Central memory CD8-positive, alpha-beta T cell (primary cell): ENCODE data around the gene FBXO21.

Experiments used
- ATAC-seq: fragments of 150-1000 bp; cut with Tn5 transposase; replicated peaks from 2 replicates; pipeline ENCODE4 v1.10.0; 2022; ENCODE audit warnings: mild to moderate bottlenecking, moderate FRiP score, moderate number of reproducible peaks; ENCODE audit not compliant: poor library complexity, severe bottlenecking; ENCODE audit errors: extremely low read depth
- DNase-seq, 2 donors: peaks; one replicate each; pipeline ENCODE4 v3.0.0; 2021; ENCODE audit warnings: low spot score in 2 of 2
- H3K27ac Mint-ChIP-seq: one replicate; pipeline ENCODE4 v1.8.0; 2022; ENCODE audit warnings: low read depth, mild to moderate bottlenecking, moderate library complexity, mixed read lengths
- H3K27me3 Mint-ChIP-seq: one replicate; pipeline ENCODE4 v1.8.0; 2022; ENCODE audit warnings: mixed read lengths
- H3K36me3 Mint-ChIP-seq: one replicate; pipeline ENCODE4 v1.8.0; 2022; ENCODE audit warnings: mild to moderate bottlenecking, moderate library complexity, mixed read lengths; ENCODE audit not compliant: insufficient read depth
- H3K4me1 Mint-ChIP-seq: one replicate; pipeline ENCODE4 v1.8.0; 2022; ENCODE audit warnings: mixed read lengths
- H3K4me3 Mint-ChIP-seq: one replicate; pipeline ENCODE4 v1.8.0; 2022; ENCODE audit warnings: mild to moderate bottlenecking, moderate library complexity, mixed read lengths
- H3K9me3 Mint-ChIP-seq: one replicate; pipeline ENCODE4 v1.8.0; 2022; ENCODE audit warnings: mixed read lengths

The FBXO21 gene

DNA sequence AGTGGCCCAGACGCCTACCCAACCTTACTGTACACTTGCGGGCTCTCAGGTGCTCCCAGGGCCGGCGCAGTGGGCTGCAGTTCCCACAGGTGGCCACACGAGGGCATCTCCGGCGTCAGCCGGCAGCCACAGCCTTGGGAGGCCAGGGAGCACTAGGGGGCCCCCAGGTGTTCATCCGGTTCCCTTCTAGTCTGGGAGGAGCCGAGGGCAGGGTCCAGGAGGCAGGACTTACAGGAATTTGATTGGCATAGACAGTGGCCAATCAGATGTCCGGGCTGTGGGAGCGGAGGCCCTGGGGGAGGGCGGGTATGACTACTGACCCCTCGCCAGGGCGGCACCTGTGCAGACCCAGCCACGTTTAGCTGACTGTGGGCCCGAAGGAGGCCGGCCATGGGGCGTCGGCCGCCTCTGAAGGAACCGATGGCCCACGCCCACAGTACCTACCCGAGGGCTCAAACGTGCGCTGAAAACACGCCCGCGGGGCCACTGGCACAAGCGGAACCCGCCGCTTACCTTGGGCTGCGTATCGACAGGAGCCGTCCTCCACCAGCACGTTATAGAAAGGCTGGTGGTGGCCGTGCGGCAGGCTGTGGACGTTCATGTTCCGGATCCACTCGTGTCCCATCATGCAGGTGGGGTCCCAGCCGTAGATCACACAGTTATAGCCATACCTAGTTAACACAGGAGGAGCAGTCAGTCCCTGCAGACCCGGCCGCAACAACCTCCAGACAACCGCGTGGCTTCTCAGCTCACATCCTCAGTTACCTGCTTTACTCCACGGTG, 34.8 kb downstream of the FBXO21 start:
- Mint-ChIP-seq H3K36me3 (peaks cover 64% of the 10 kb centered on the region), H3K4me1 (peaks cover 24% of the 10 kb centered on the region), H3K27ac (no peak overlapping the region), H3K4me3 (no peak overlapping the region), H3K9me3 (no peaks in the 10 kb centered on the region), H3K27me3 (no peaks in the 10 kb centered on the region)
- ATAC-seq (peak; percentile 82), DNase-seq (peak; percentile 60 to 73)

DNA sequence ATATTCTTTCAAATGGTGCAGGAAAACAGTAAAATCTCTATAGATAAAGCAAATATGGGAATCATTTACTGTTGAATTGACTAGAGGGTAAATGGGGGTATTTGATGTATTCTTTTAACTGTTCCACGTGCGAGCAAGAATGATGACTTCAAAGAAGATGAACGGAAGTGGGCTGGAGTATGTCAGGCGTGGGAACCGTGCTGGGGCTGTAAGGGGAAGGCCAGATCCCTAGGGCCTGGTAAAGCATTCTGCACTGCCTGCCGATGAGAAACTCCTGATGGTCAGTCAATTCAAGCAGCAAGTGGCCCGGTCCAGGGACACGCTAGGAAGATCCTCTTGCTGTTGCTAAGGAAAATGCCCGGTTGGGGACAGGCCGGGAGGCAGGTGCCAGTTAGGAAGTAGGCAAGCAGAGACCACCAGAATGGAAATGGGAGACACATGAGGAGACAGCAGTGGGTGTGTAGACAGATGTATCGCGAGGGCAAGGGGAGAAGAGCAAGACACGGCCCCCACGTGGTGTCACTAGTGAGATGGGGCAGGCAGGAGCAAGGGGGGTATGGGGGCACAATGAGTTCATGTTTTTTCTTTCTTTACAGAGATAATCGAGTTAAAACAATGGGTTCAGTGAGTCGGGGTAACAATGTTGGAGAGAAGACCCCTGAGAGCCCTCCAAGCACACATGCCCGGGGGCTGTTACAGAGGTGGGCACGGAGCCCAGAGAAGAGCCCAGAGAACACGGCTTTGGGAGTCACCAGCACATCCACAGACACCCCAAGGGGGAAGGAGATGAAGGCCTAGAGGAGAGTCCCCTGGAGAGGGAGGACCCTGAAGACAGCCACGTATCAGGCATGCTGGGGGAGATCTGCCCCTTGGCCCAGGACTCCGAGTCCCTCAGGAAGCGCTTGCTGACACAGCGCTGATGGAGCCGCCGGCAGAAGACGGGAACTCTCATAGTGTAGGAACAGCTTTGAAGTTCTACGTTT, 37.2 kb downstream of the FBXO21 start:
- Mint-ChIP-seq H3K4me3 (no peak overlapping the region), H3K27ac (no peak overlapping the region), H3K9me3 (no peaks in the 10 kb centered on the region), H3K4me1 (peaks cover 27% of the 10 kb centered on the region), H3K36me3 (peaks cover 54% of the 10 kb centered on the region), H3K27me3 (no peaks in the 10 kb centered on the region)
- DNase-seq: no peak
- no peak for ATAC-seq

DNA sequence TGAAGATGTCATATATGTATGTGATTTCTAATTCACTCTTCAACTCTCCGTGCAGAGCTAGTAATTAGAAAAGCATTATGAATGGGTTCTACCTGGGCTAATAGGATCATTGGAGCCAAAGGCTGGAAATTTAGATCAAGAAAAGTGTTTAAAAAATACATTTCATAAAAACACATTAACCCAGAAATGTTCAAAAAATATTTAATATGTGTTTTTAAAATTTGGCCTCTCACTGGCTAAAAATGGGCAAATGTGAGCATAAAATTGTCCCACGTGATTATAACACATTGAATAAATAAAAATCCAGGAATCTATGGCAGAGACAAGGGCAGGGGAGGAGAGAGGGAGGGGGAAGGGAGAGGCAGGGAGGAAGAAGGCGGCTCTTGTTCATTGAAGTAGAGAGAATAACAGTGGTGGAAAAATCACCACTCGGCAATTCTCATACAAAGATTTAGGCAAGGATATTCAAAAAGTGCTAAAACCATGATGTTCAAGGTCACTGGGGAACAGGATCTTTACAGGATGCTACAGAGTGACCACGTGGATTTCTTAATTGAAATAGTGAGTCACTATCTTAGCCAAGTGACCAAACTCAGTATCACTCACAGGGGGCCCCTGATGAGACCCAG, 38.8 kb downstream of the FBXO21 start:
- ATAC-seq (no peak), DNase-seq (no peak)
- Mint-ChIP-seq H3K27me3 (no peaks in the 10 kb centered on the region), H3K9me3 (no peaks in the 10 kb centered on the region), H3K4me1 (peaks cover 30% of the 10 kb centered on the region), H3K4me3 (no peak overlapping the region), H3K36me3 (peaks cover 47% of the 10 kb centered on the region), H3K27ac (no peak overlapping the region)

DNA sequence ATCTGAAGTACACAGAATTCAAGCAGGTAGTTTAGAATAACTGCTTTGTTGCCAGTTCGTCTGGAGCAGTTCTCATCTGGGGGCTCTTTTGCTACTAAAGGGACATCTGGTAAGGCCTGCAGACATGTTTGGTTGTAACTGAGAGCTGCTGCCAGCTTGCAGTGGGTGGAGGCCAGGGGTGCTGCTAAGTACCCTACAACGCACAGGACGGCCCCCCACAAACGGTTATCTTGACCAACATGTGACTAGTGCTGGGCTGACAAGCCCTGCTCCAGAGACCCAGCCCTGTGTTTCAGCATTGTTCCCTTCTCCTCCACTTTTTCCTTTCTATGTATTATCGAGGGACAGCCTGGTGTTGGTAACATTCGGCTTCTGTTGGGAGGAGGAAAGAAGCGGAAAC, 40.8 kb downstream of the FBXO21 start:
- DNase-seq: no peak
- no peak for ATAC-seq
- Mint-ChIP-seq H3K27me3 (no peaks in the 10 kb centered on the region), H3K36me3 (peaks cover 42% of the 10 kb centered on the region), H3K9me3 (no peaks in the 10 kb centered on the region), H3K4me1 (peaks cover 25% of the 10 kb centered on the region), H3K27ac (no peak overlapping the region), H3K4me3 (no peak overlapping the region)

DNA sequence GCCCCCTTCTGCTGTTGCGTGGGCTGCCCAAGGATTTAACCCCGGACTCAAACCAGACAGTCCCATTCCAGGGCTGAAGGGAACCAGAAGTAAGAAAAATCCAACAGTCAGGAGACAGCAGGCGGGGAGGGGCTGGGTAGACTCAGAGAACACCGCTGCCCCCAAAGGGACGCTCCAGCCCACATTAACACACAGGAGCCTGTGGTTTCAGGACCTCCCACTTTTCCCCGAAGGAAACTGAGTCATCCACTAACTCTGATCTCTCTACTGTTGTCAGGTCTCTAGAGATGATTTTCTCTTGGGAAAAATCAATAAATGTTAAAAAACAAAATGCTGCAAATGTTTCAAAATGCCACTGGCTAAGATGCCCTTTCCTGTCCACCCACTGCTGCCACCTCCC, 41.6 kb downstream of the FBXO21 start:
- Mint-ChIP-seq H3K36me3 (peaks cover 43% of the 10 kb centered on the region), H3K4me3 (no peak overlapping the region), H3K4me1 (peaks cover 25% of the 10 kb centered on the region), H3K27ac (no peak overlapping the region), H3K27me3 (no peaks in the 10 kb centered on the region), H3K9me3 (no peaks in the 10 kb centered on the region)
- ATAC-seq: no peak
- DNase-seq: no peak

DNA sequence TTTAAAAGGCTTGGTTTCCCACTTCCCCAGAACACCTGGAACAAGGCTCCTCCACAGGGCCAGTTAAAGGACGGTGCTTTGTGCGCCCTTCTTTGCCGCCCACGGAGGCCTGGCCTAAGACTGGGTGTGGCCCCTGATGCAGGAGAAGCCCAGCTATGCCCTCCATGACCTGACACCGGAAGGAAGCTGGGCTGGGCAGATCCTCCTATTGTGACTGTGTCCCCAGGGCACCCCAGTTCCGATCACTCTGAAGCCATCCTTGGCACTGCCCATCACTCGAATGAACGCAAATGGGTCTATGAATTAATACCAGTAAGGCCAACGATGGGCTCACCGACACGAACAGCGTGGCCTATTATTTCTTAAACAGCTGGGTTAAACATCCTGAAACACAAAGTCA, 42.6 kb downstream of the FBXO21 start:
- DNase-seq: no peak
- no peaks in the 10 kb centered on the region for H3K9me3 Mint-ChIP-seq
- H3K36me3 Mint-ChIP-seq: peaks cover 47% of the 10 kb centered on the region
- peaks cover 19% of the 10 kb centered on the region for H3K4me1 Mint-ChIP-seq
- no peak overlapping the region for H3K4me3 Mint-ChIP-seq
- H3K27me3 Mint-ChIP-seq: no peaks in the 10 kb centered on the region
- no peak overlapping the region for H3K27ac Mint-ChIP-seq
- ATAC-seq: no peak

DNA sequence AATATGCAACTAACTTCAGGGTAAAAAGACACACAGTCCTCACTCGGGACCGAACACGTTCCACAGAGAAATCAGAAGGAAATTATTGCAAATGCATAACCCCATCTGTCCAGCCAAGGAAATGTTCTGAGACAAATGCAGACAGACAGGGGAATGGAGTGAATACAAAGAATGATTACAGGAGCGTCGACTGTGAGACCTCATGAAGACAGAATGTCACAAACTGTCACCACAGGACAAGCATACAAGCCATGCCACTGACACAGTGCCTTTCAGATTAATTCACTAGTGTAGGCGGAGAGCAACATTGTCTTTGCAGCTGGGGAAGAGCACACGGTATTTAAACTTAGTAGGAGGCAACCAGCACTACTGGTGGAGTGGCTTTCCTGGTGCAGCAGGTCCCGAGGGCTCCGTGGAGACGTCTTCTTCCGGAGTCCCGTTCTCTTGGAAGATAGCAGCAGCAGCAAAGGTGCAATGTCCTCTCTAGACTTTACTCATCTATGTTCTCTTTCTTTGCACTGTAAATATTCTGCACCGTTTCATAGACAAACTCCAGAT, 44.6 kb downstream of the FBXO21 start:
- H3K4me1 Mint-ChIP-seq: peaks cover 7% of the 10 kb centered on the region
- no peak overlapping the region for H3K4me3 Mint-ChIP-seq
- no peak overlapping the region for H3K27ac Mint-ChIP-seq
- ATAC-seq (no peak), DNase-seq (no peak)
- peaks cover 42% of the 10 kb centered on the region for H3K36me3 Mint-ChIP-seq
- no peaks in the 10 kb centered on the region for H3K27me3 Mint-ChIP-seq
- no peaks in the 10 kb centered on the region for H3K9me3 Mint-ChIP-seq

DNA sequence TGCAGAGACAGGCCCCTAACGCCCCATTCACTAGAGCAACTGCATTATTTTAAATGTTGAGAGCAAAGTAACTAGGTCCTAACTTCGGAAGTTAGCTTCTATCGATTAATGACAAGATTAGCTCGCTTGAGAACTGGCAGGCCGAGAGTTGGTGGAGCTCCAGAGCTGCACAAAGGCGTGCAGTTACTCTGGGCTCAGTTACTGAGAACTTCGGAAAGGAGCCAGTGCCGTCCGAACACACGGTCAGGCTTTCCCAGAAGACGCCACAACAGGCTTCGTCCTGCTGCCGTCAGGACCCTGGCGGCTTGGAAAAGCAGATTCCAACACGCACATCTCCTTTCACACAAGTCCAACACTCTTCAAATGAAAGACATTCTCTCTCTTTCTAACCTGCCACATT, 45.7 kb downstream of the FBXO21 start:
- ATAC-seq: no peak
- H3K4me1 Mint-ChIP-seq: peaks cover 7% of the 10 kb centered on the region
- H3K4me3 Mint-ChIP-seq: no peak overlapping the region
- peaks cover 39% of the 10 kb centered on the region for H3K36me3 Mint-ChIP-seq
- no peak overlapping the region for H3K27ac Mint-ChIP-seq
- no peaks in the 10 kb centered on the region for H3K27me3 Mint-ChIP-seq
- DNase-seq: no peak
- H3K9me3 Mint-ChIP-seq: no peaks in the 10 kb centered on the region

DNA sequence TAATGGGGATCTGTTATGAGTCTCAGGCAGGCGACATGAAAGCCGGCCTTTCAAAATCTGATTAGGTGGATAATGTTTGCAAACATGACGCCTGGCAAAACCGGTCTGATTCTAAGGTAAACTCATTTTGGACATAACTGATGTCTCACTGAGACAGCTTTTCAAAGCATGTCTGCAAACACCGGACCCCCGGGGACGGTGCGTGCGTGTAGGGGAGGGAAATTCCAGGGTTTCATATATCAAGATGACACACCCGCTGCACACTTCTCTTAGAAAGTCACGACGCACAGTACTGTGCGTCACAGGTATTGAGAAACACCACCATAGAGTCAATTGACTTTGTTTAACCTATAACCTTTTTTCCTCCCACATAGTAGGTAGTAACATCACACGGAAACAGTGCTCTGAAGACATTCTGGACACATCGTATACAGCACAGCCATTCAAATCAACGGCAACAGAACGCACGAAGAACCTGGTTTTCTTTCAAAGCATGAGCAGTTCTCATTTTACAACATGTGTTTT, 47.2 kb downstream of the FBXO21 start:
- ATAC-seq: no peak
- peaks cover 4% of the 10 kb centered on the region for H3K4me1 Mint-ChIP-seq

DNA sequence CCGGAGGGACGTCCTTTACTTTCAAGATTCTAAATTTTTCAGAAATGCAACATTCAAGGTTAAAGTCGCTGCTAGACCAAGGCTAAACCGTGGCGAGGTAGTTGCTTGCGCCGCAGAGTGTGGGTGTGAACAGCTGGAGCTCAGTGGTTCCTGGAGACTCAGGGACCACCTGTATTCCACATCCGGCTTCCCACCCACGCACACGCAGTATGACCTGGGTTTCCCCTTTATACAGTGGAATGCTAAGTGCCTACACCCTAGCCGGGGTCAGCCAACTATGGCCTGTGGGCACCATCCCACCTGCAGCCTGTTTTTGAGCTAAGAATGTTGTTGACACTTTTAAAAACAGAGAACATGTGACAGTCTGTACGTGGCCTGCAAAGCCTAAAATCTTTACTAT, 48.2 kb downstream of the FBXO21 start:
- no peak overlapping the region for H3K4me3 Mint-ChIP-seq
- no peak overlapping the region for H3K27ac Mint-ChIP-seq
- no peaks in the 10 kb centered on the region for H3K4me1 Mint-ChIP-seq
- no peaks in the 10 kb centered on the region for H3K9me3 Mint-ChIP-seq
- ATAC-seq (no peak), DNase-seq (no peak)
- H3K27me3 Mint-ChIP-seq: no peaks in the 10 kb centered on the region
- peaks cover 33% of the 10 kb centered on the region for H3K36me3 Mint-ChIP-seq

More for the DNA sequence above, 47.2 kb downstream of the FBXO21 start:
- DNase-seq: no peak
- no peak overlapping the region for H3K27ac Mint-ChIP-seq
- H3K27me3 Mint-ChIP-seq: no peaks in the 10 kb centered on the region
- H3K4me3 Mint-ChIP-seq: no peak overlapping the region
- H3K9me3 Mint-ChIP-seq: no peaks in the 10 kb centered on the region
- H3K36me3 Mint-ChIP-seq: peaks cover 34% of the 10 kb centered on the region

DNA sequence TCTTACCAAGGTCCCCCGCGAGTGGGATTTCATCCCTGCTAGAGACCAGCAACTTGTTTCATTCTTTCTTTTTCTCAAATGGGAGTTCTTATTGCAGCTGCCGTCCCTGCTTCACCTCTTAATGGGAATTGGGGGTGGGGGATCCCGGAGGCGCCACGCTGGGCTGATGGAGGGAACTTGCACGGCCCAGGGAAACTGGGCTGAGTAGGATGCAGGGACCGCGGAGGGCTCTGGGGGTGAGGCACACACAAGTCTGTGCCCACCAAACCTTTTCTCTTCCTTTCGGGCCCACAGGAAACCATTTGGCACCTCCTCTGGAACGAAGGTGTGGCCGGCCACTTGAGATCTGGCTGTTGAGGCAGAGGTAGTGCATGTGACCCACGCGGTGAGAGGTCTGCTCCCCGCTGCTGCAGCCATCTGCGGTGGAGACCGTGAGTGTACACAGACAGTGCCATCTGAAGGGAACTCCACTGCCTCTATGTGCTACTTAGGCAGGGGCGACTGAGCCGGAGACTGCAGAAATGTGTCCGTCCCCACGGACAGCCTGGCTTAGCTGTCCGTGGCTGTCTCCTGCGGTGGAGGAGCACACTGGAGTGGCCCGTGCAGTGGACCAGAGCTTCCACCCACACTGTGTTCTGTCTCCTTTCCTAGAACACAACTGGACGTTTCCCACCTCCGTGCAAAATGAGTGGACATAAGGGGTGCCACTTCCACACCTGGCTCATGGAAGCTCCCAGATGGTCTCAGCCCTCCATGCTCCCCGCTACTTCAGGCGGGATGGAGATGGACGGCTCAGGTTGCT, 49.0 kb downstream of the FBXO21 start:
- no peak for DNase-seq
- Mint-ChIP-seq H3K36me3 (peaks cover 29% of the 10 kb centered on the region), H3K4me1 (no peaks in the 10 kb centered on the region), H3K4me3 (no peak overlapping the region), H3K9me3 (no peaks in the 10 kb centered on the region), H3K27ac (no peak overlapping the region), H3K27me3 (no peaks in the 10 kb centered on the region)
- ATAC-seq: no peak
